OCI-LY3 (cell line): ENCODE results near the gene OASL.

ENCODE experiments used
- H2AFZ ChIP-seq: fragments of 200-600, 300-600 bp; shearing (Covaris generic); 2 replicates; pipeline ENCODE4 v1.6.0; 2014; ENCODE audit warnings: antibody characterized with exemption, low read depth, low read length
- H3K27ac ChIP-seq: fragments of 200-600, 300-600 bp; sonication (generic); 2 replicates; pipeline ENCODE4 v1.5.1; 2014; ENCODE audit warnings: mild to moderate bottlenecking, low read length, moderate library complexity, mixed read lengths
- H3K27me3 ChIP-seq: fragments of 200-600, 300-600 bp; sonication (generic); 2 replicates; pipeline ENCODE4 v1.6.1; 2014; ENCODE audit warnings: low read depth, low read length, mixed read lengths
- H3K36me3 ChIP-seq: fragments of 200-600, 300-600 bp; sonication (generic); replicated peaks from 2 replicates; pipeline ENCODE3; 2014; ENCODE audit warnings: low read depth, low read length, mixed read lengths
- H3K4me1 ChIP-seq: fragments of 300-600, 200-600 bp; sonication (generic); 2 replicates; pipeline ENCODE4 v1.6.1; 2014; ENCODE audit warnings: low read length, mixed read lengths
- H3K4me2 ChIP-seq: fragments of 200-600, 300-600 bp; sonication (generic); 2 replicates; pipeline ENCODE4 v1.6.1; 2014; ENCODE audit warnings: low read length, mixed read lengths
- H3K4me3 ChIP-seq: fragments of 300-600, 200-600 bp; sonication (generic); 2 replicates; pipeline ENCODE4 v1.5.1; 2014; ENCODE audit warnings: antibody characterized with exemption, mild to moderate bottlenecking, low read length, moderate library complexity
- H3K79me2 ChIP-seq: fragments of 300-600, 200-600 bp; shearing (Covaris generic); 2 replicates; pipeline ENCODE4 v1.6.1; 2014; ENCODE audit warnings: mild to moderate bottlenecking, low read length, mixed read lengths
- H3K9ac ChIP-seq: fragments of 300-600, 200-600 bp; shearing (Covaris generic); 2 replicates; pipeline ENCODE4 v1.6.0; 2014; ENCODE audit warnings: mild to moderate bottlenecking, low read length, moderate library complexity
- H3K9me3 ChIP-seq: fragments of 200-600, 300-600 bp; shearing (Covaris generic); 2 replicates; pipeline ENCODE4 v1.6.1; 2014; ENCODE audit warnings: low read length, mixed read lengths; ENCODE audit not compliant: insufficient read depth
- H4K20me1 ChIP-seq: fragments of 200-600, 300-600 bp; sonication (generic); 2 replicates; pipeline ENCODE4 v1.6.1; 2016; ENCODE audit warnings: low read length, mixed read lengths; ENCODE audit not compliant: insufficient read depth
- EZH2phosphoT487 ChIP-seq: fragments of 200-600 bp; shearing (Covaris generic); IDR thresholded peaks from 2 replicates; pipeline ENCODE4 v1.6.1; 2018; ENCODE audit warnings: antibody characterized with exemption, mixed run types, low read depth
- TF ChIP-seq, protein P1 (sequence below): fragments of 200-600, 300-600 bp; sonication (generic); IDR thresholded peaks from 2 replicates; pipeline ENCODE4 v1.5.1; 2014; ENCODE audit warnings: antibody characterized with exemption, low read length, low read depth

The OASL gene

DNA sequence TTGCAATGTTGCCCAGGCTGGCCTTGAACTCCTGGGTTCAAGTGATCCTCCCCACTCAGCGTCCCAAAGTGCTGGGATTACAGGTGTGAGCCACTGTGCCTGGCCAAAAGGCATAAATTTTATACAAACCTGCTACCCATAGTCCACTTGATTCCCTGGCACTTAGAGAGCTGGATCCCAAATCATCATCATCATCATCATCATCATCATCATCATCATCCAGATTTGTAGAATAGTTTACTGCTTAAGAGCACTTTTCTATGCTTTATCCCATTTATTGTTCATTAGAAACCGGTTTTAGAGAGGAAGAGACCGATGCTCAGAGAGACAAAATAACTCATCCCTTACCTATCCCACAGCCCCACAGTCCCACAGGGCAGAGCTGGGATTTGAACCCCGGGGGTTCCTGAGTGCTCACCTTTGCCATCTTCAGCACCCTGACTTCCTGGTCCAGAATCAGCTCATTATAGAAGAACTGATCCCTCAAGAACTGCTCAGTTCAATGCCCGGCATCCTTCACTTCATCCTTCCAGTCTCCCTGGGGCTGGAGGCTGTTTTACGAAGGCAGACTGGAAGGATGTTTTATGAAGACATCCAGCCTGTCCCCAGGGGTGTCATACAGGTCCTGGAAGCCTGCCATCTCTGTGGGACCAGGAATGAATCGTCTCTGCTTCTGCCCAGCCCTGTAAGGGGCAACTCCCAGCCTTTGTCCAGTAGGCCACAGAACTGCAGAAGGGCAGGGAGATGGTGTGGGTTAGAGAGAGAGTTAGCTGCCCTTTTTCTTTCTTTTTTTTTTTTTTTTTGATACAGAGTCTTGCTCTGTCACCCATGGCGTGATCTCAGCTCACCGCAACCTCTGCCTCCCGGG is 20.2 kb upstream of the OASL start:
- Histone ChIP-seq H3K4me2 (peak overlapping the region; percentile 98), H3K79me2 (no peaks in the 10 kb centered on the region), H3K9me3 (no peaks in the 10 kb centered on the region), H4K20me1 (no peaks in the 10 kb centered on the region), H2AFZ (peak overlapping the region; percentile 99), H3K4me1 (peaks cover 12% of the 10 kb centered on the region), H3K27me3 (no peaks in the 10 kb centered on the region), H3K36me3 (no peaks in the 10 kb centered on the region), H3K4me3 (peak overlapping the region; percentile 75), H3K27ac (no peak overlapping the region), H3K9ac (peak overlapping the region; percentile 73; the same call in 1 of the 2 replicates)
- TF ChIP-seq EZH2phosphoT487 = no peak
- TF ChIP-seq, protein P1, sequence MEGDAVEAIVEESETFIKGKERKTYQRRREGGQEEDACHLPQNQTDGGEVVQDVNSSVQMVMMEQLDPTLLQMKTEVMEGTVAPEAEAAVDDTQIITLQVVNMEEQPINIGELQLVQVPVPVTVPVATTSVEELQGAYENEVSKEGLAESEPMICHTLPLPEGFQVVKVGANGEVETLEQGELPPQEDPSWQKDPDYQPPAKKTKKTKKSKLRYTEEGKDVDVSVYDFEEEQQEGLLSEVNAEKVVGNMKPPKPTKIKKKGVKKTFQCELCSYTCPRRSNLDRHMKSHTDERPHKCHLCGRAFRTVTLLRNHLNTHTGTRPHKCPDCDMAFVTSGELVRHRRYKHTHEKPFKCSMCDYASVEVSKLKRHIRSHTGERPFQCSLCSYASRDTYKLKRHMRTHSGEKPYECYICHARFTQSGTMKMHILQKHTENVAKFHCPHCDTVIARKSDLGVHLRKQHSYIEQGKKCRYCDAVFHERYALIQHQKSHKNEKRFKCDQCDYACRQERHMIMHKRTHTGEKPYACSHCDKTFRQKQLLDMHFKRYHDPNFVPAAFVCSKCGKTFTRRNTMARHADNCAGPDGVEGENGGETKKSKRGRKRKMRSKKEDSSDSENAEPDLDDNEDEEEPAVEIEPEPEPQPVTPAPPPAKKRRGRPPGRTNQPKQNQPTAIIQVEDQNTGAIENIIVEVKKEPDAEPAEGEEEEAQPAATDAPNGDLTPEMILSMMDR = no peak

DNA sequence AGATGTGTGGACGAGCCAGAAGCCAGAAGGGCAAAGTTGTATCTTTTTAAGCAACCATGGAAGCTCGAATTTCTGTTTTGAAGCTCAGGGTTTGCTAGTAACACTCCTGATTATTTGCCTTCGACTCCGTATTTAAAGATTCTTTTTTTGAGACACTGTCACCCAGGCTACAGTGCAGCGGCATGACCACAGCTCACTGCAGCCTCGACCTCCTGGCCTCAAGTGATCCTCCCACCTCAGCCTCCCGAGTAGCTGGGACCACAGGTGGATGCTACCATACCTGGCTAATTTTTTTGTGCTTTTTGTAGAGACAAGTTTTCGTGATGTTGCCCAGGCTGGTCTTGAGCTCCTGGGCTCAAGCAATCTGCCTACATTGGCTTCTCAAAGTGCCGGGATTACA is 18.7 kb upstream of the OASL start:
- Histone ChIP-seq H3K79me2 (no peaks in the 10 kb centered on the region), H3K4me3 (no peak overlapping the region), H4K20me1 (no peaks in the 10 kb centered on the region), H3K4me1 (peaks cover 12% of the 10 kb centered on the region), H3K36me3 (no peaks in the 10 kb centered on the region), H3K4me2 (no peak overlapping the region), H2AFZ (no peak overlapping the region), H3K27me3 (no peaks in the 10 kb centered on the region), H3K9me3 (no peaks in the 10 kb centered on the region), H3K27ac (no peak overlapping the region), H3K9ac (no peak overlapping the region)
- TF ChIP-seq EZH2phosphoT487 = no peak
- TF ChIP-seq, protein P1 = no peak

- Histone ChIP-seq H3K9ac (no peak overlapping the region), H3K27me3 (no peaks in the 10 kb centered on the region), H3K4me1 (no peaks in the 10 kb centered on the region), H3K27ac (no peak overlapping the region), H3K4me2 (no peak overlapping the region), H3K9me3 (no peaks in the 10 kb centered on the region), H4K20me1 (no peaks in the 10 kb centered on the region), H3K79me2 (no peaks in the 10 kb centered on the region), H2AFZ (no peak overlapping the region), H3K4me3 (no peak overlapping the region), H3K36me3 (no peaks in the 10 kb centered on the region)
- TF ChIP-seq, protein P1 = no peak
- no peak for TF ChIP-seq EZH2phosphoT487
Observed at GRCh38 chr12:121053706-121054105, 14.7 kb upstream of the OASL start.

DNA sequence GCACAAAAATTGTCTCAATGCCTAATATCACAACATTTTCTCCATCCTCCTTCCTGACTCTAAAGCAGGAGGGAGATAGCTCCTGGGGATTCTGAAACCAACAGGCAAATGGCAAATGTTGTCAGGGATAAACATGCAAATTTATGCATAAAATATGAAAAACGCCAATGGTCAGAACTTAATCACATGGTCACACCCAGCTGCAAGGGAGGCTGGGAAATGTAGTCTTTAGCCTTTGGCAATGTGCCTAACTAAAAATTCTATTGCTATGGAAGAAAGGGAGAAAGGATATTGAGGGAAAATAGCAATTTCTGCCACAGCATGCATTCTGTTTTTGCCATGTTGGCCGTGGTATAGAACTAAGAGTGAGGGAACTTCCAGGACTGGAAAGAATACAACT is 11.7 kb upstream of the OASL start:
- H3K9ac ChIP-seq = no peak overlapping the region
- TF ChIP-seq, protein P1 = no peak
- TF ChIP-seq EZH2phosphoT487 = no peak
- no peaks in the 10 kb centered on the region for H4K20me1 ChIP-seq
- H3K9me3 ChIP-seq = no peaks in the 10 kb centered on the region
- no peaks in the 10 kb centered on the region for H3K36me3 ChIP-seq
- H3K27ac ChIP-seq = no peak overlapping the region
- no peaks in the 10 kb centered on the region for H3K27me3 ChIP-seq
- no peak overlapping the region for H2AFZ ChIP-seq
- no peak overlapping the region for H3K4me3 ChIP-seq
- no peak overlapping the region for H3K4me2 ChIP-seq
- H3K79me2 ChIP-seq = no peaks in the 10 kb centered on the region
- H3K4me1 ChIP-seq = no peaks in the 10 kb centered on the region
